ENCODE data around the gene ADGRE1. TPM values are rescaled to one million over a fixed set of nuclear protein-coding genes. Genes with fewer than 3 reads are reported as not detected.

ADGRE1 gene
- polyA plus RNA-seq, 2 donors: 0.06 TPM; not detected in 1

GRCh38 chr19:6906559-6907060, 19.2 kb downstream of the ADGRE1 start:
- H3K4me1 ChIP-seq (ENCODE audit: control insufficient read depth in 2 of 2, insufficient read depth in 2 of 2, low read length in 1 of 2): no peaks in the 10 kb centered on the region
- WGBS, 2 donors: 44 to 87% methylated on average over 3 of the region's 3 CpGs

GRCh38 chr19:6911523-6911922, 24.1 kb downstream of the ADGRE1 start:
- Histone ChIP-seq H3K4me1 (ENCODE audit: control insufficient read depth in 2 of 2, insufficient read depth in 2 of 2, low read length in 1 of 2) (no peaks in the 10 kb centered on the region), H3K27ac (ENCODE audit: low read depth in 2 of 2, low read length in 1 of 2) (no peak overlapping the region), H3K4me3 (ENCODE audit: low read depth in 1 of 2, low read length in 2 of 2) (no peak overlapping the region), H3K36me3 (ENCODE audit: control insufficient read depth in 2 of 2, insufficient read depth in 2 of 2, low read length in 1 of 2) (no peaks in the 10 kb centered on the region), H3K27me3 (ENCODE audit: control insufficient read depth in 1 of 2, insufficient read depth in 2 of 2, low read length in 2 of 2) (no peaks in the 10 kb centered on the region), H3K9me3 (ENCODE audit: control insufficient read depth in 2 of 2, insufficient read depth in 1 of 2, low read depth in 1 of 2, low read length in 1 of 2) (peaks cover 0 to 4% of the 10 kb centered on the region in 2 donors)
- WGBS, 2 donors: 45 to 48% methylated on average over 3 of the region's 3 CpGs

More at GRCh38 chr19:6906559-6907060, 19.2 kb downstream of the ADGRE1 start:
- H3K36me3 ChIP-seq (ENCODE audit: control insufficient read depth in 2 of 2, insufficient read depth in 2 of 2, low read length in 1 of 2): no peaks in the 10 kb centered on the region
- no peak overlapping the region for H3K4me3 ChIP-seq (ENCODE audit: low read depth in 1 of 2, low read length in 2 of 2)
- H3K27me3 ChIP-seq (ENCODE audit: control insufficient read depth in 1 of 2, insufficient read depth in 2 of 2, low read length in 2 of 2): no peaks in the 10 kb centered on the region
- H3K27ac ChIP-seq (ENCODE audit: low read depth in 2 of 2, low read length in 1 of 2): no peak overlapping the region
- peaks cover 0 to 5% of the 10 kb centered on the region in 2 donors for H3K9me3 ChIP-seq (ENCODE audit: control insufficient read depth in 2 of 2, insufficient read depth in 1 of 2, low read depth in 1 of 2, low read length in 1 of 2)

- no peaks in the 10 kb centered on the region for H3K4me1 ChIP-seq (ENCODE audit: control insufficient read depth in 2 of 2, insufficient read depth in 2 of 2, low read length in 1 of 2)
- H3K36me3 ChIP-seq (ENCODE audit: control insufficient read depth in 2 of 2, insufficient read depth in 2 of 2, low read length in 1 of 2): no peaks in the 10 kb centered on the region
Observed at GRCh38 chr19:6914321-6914720, 26.9 kb downstream of the ADGRE1 start.

GRCh38 chr19:6916952-6917351, 29.6 kb downstream of the ADGRE1 start:
- 84% methylated on average over 3 of the region's 3 CpGs for WGBS, 2 donors
- no peaks in the 10 kb centered on the region for H3K27me3 ChIP-seq (ENCODE audit: control insufficient read depth in 1 of 2, insufficient read depth in 2 of 2, low read length in 2 of 2)
- H3K36me3 ChIP-seq (ENCODE audit: control insufficient read depth in 2 of 2, insufficient read depth in 2 of 2, low read length in 1 of 2): no peaks in the 10 kb centered on the region
- H3K4me1 ChIP-seq (ENCODE audit: control insufficient read depth in 2 of 2, insufficient read depth in 2 of 2, low read length in 1 of 2): no peaks in the 10 kb centered on the region
- H3K27ac ChIP-seq (ENCODE audit: low read depth in 2 of 2, low read length in 1 of 2): no peak overlapping the region
- no peak overlapping the region for H3K4me3 ChIP-seq (ENCODE audit: low read depth in 1 of 2, low read length in 2 of 2)
- H3K9me3 ChIP-seq (ENCODE audit: control insufficient read depth in 2 of 2, insufficient read depth in 1 of 2, low read depth in 1 of 2, low read length in 1 of 2): no peaks in the 10 kb centered on the region

More at GRCh38 chr19:6914321-6914720, 26.9 kb downstream of the ADGRE1 start:
- Histone ChIP-seq H3K9me3 (ENCODE audit: control insufficient read depth in 2 of 2, insufficient read depth in 1 of 2, low read depth in 1 of 2, low read length in 1 of 2) (no peaks in the 10 kb centered on the region), H3K4me3 (ENCODE audit: low read depth in 1 of 2, low read length in 2 of 2) (no peak overlapping the region), H3K27ac (ENCODE audit: low read depth in 2 of 2, low read length in 1 of 2) (no peak overlapping the region), H3K27me3 (ENCODE audit: control insufficient read depth in 1 of 2, insufficient read depth in 2 of 2, low read length in 2 of 2) (no peaks in the 10 kb centered on the region)
- WGBS, 2 donors: 56 to 60% methylated on average over 2 of the region's 2 CpGs

- no peaks in the 10 kb centered on the region for H3K27me3 ChIP-seq (ENCODE audit: control insufficient read depth in 1 of 2, insufficient read depth in 2 of 2, low read length in 2 of 2)
- WGBS, 2 donors: 78 to 80% methylated on average over 7 of the region's 7 CpGs
- H3K4me3 ChIP-seq (ENCODE audit: low read depth in 1 of 2, low read length in 2 of 2): no peak overlapping the region
- peaks cover 0 to 5% of the 10 kb centered on the region in 2 donors for H3K9me3 ChIP-seq (ENCODE audit: control insufficient read depth in 2 of 2, insufficient read depth in 1 of 2, low read depth in 1 of 2, low read length in 1 of 2)
- no peak overlapping the region for H3K27ac ChIP-seq (ENCODE audit: low read depth in 2 of 2, low read length in 1 of 2)
- no peaks in the 10 kb centered on the region for H3K36me3 ChIP-seq (ENCODE audit: control insufficient read depth in 2 of 2, insufficient read depth in 2 of 2, low read length in 1 of 2)
- no peaks in the 10 kb centered on the region for H3K4me1 ChIP-seq (ENCODE audit: control insufficient read depth in 2 of 2, insufficient read depth in 2 of 2, low read length in 1 of 2)
Observed at GRCh38 chr19:6925386-6925785, 38.0 kb downstream of the ADGRE1 start.

GRCh38 chr19:6925801-6926751, 38.7 kb downstream of the ADGRE1 start:
- no peaks in the 10 kb centered on the region for H3K36me3 ChIP-seq (ENCODE audit: control insufficient read depth in 2 of 2, insufficient read depth in 2 of 2, low read length in 1 of 2)
- H3K9me3 ChIP-seq (ENCODE audit: control insufficient read depth in 2 of 2, insufficient read depth in 1 of 2, low read depth in 1 of 2, low read length in 1 of 2): peaks cover 0 to 5% of the 10 kb centered on the region in 2 donors
- 71 to 78% methylated on average over 15 of the region's 15 CpGs for WGBS, 2 donors
- H3K4me1 ChIP-seq (ENCODE audit: control insufficient read depth in 2 of 2, insufficient read depth in 2 of 2, low read length in 1 of 2): no peaks in the 10 kb centered on the region
- H3K4me3 ChIP-seq (ENCODE audit: low read depth in 1 of 2, low read length in 2 of 2): no peak overlapping the region
- H3K27ac ChIP-seq (ENCODE audit: low read depth in 2 of 2, low read length in 1 of 2): no peak overlapping the region
- H3K27me3 ChIP-seq (ENCODE audit: control insufficient read depth in 1 of 2, insufficient read depth in 2 of 2, low read length in 2 of 2): no peaks in the 10 kb centered on the region

- WGBS, 2 donors: 59 to 64% methylated on average over 3 of the region's 3 CpGs
- Histone ChIP-seq H3K4me3 (ENCODE audit: low read depth in 1 of 2, low read length in 2 of 2) (no peak overlapping the region), H3K9me3 (ENCODE audit: control insufficient read depth in 2 of 2, insufficient read depth in 1 of 2, low read depth in 1 of 2, low read length in 1 of 2) (peaks cover 0 to 5% of the 10 kb centered on the region in 2 donors), H3K4me1 (ENCODE audit: control insufficient read depth in 2 of 2, insufficient read depth in 2 of 2, low read length in 1 of 2) (no peaks in the 10 kb centered on the region), H3K27me3 (ENCODE audit: control insufficient read depth in 1 of 2, insufficient read depth in 2 of 2, low read length in 2 of 2) (no peaks in the 10 kb centered on the region), H3K27ac (ENCODE audit: low read depth in 2 of 2, low read length in 1 of 2) (no peak overlapping the region), H3K36me3 (ENCODE audit: control insufficient read depth in 2 of 2, insufficient read depth in 2 of 2, low read length in 1 of 2) (no peaks in the 10 kb centered on the region)
Observed at GRCh38 chr19:6930190-6930589, 42.8 kb downstream of the ADGRE1 start.

- 63 to 68% methylated on average over 3 of the region's 3 CpGs for WGBS, 2 donors
Observed at GRCh38 chr19:6935069-6935468, 47.7 kb downstream of the ADGRE1 start.

GRCh38 chr19:6935618-6936017, 48.2 kb downstream of the ADGRE1 start:
- 71% methylated on average over 5 of the region's 5 CpGs for WGBS, 2 donors
- Histone ChIP-seq H3K4me1 (ENCODE audit: control insufficient read depth in 2 of 2, insufficient read depth in 2 of 2, low read length in 1 of 2) (no peaks in the 10 kb centered on the region), H3K4me3 (ENCODE audit: low read depth in 1 of 2, low read length in 2 of 2) (no peak overlapping the region), H3K36me3 (ENCODE audit: control insufficient read depth in 2 of 2, insufficient read depth in 2 of 2, low read length in 1 of 2) (no peaks in the 10 kb centered on the region), H3K27ac (ENCODE audit: low read depth in 2 of 2, low read length in 1 of 2) (no peak overlapping the region), H3K9me3 (ENCODE audit: control insufficient read depth in 2 of 2, insufficient read depth in 1 of 2, low read depth in 1 of 2, low read length in 1 of 2) (no peaks in the 10 kb centered on the region), H3K27me3 (ENCODE audit: control insufficient read depth in 1 of 2, insufficient read depth in 2 of 2, low read length in 2 of 2) (no peaks in the 10 kb centered on the region)

More at GRCh38 chr19:6935069-6935468, 47.7 kb downstream of the ADGRE1 start:
- no peak overlapping the region for H3K4me3 ChIP-seq (ENCODE audit: low read depth in 1 of 2, low read length in 2 of 2)
- H3K27me3 ChIP-seq (ENCODE audit: control insufficient read depth in 1 of 2, insufficient read depth in 2 of 2, low read length in 2 of 2): no peaks in the 10 kb centered on the region
- H3K4me1 ChIP-seq (ENCODE audit: control insufficient read depth in 2 of 2, insufficient read depth in 2 of 2, low read length in 1 of 2): no peaks in the 10 kb centered on the region
- H3K36me3 ChIP-seq (ENCODE audit: control insufficient read depth in 2 of 2, insufficient read depth in 2 of 2, low read length in 1 of 2): no peaks in the 10 kb centered on the region
- H3K9me3 ChIP-seq (ENCODE audit: control insufficient read depth in 2 of 2, insufficient read depth in 1 of 2, low read depth in 1 of 2, low read length in 1 of 2): peaks cover 0 to 1% of the 10 kb centered on the region in 2 donors
- H3K27ac ChIP-seq (ENCODE audit: low read depth in 2 of 2, low read length in 1 of 2): no peak overlapping the region
